HG03095 (cell line): ENCODE measurements around the gene SLCO1C1.
"Not testable (repeated sequence)": the region's sequence is repeated elsewhere in the genome, so short reads cannot be mapped to it uniquely, and the experiment has no call there.

Experiments used
- ATAC-seq: cut with Tn5 transposase; IDR thresholded peaks from one replicate; pipeline ENCODE4 v1.9.1; 2021; ENCODE audit warnings: moderate library complexity; ENCODE audit not compliant: unreplicated experiment

Gene SLCO1C1

GRCh38 chr12:20695232-20695631 lies at the start of gene SLCO1C1:
Gene SLCO1C1, plus strand, starts transcription at chr12:20695332. Its CDS starts 4,245 bp downstream, at chr12:20699577.
- ATAC-seq, result no peak

DNA sequence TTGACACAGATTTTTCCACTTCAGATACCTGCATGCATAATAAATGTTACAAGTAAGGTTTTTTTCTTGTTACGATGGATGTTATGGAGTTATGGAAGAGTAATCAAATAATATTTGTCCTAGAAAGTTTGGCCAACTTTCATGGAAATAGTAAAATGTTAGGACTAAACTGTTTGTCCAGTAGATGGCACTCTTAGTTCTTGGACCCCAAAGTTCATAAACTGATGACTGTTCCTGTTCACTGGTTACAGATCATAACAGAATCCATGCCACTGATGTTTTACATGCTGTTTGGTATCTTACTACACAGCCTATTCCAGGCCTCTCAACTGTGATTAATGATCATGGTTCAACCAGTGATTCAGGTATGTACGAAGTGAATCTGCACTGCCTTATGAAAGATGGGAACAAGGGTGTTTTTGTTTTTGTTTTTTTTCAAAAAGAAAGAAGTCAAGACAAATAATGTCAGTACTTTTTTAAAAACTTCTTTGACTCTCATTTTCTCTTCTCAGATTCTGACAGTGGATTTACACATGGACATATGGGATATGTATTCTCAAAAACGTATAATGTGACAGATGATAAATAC lies 48.8 kb upstream of the SLCO1C1 start:
- no peak for ATAC-seq

DNA sequence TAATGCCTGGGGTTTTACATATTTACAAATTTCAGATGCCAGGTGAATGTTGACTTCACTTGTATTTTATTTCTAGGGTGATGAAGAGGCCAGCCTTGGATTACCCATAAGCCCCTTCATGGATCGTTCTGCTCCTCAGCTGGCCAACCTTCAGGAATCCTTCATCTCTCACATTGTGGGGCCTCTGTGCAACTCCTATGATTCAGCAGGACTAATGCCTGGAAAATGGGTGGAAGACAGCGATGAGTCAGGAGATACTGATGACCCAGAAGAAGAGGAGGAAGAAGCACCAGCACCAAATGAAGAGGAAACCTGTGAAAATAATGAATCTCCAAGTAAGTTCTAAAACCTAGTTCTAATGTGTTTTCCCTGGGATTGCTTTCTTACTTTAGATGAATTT lies 41.3 kb upstream of the SLCO1C1 start:
- no peak for ATAC-seq

DNA sequence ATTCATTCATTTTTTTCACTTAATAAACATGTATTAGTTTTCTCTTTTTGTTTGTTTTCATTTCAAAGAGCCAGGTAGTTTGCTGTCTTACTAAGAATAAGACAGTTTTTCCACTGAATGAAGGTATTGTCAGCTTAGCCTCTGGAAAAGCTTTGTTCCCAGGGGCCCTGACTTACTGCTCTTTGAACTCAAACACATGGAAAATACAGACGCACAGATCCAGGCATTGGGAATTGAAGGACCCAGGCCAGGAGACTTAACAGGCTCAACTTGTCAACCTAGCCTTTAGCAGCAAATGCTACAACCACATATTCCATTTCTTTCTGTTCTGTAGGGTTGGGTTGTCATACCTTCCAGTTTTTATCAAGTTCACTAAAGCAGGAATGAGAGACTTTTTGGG lies 38.5 kb upstream of the SLCO1C1 start:
- ATAC-seq, result no peak

GRCh38 chr12:20657496-20657895 lies 37.6 kb upstream of the SLCO1C1 start:
- no peak for ATAC-seq

DNA sequence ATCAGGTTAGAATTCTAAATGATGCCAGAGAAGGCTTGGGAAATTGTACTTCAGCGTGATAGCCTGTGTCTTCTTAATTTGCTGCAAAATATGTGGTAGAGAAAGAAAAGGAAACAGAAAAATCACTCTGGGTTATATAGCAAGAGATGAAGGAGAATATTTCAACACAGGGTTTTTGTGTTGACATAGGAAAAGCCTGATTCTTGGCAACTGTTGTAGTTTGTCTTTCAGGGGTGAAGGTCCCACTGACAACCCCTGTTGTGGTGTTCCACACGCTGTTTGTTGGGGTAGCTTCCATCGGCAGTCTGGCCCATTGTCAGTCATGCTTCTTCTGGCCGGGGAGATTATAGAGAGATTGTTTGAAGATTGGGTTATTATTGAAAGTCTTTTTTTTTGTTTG lies 13.8 kb upstream of the SLCO1C1 start:
- ATAC-seq, result no peak

DNA sequence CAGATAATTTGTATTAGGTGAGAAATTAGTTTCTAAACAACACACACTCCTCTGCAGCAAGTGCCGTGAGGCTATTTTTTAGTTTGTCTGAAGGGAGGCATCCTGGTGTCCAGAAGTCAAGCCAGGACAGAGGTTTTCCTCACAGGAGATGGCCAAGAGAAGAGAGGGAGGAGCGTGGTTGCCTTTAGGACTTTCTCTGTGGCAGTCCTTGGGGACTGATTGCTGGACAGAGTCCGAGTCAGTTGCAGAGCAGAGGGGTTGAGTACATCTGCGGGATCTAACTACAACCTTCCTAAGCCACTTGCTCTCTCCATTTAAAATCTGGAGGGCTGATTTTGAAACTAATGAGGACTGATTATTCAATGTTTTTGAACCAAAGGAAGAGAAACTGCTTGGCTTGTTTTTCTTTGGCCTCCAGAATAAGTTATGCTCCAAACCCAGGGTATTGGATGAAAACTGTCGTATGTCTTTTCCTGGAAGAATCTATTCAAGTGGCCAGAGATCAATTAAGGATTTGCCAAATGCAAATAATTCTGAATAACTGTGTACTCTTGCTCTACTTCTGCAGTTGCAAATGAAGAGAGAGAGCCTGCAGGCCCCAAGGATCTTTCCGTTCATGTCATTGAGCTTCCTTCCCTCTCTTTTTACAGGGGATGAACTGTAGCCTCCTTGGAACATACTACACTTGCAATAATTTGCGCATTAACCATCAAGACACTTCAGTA lies 1.2 kb downstream of the SLCO1C1 start:
- no peak for ATAC-seq

GRCh38 chr12:20701106-20701505 lies 6.0 kb downstream of the SLCO1C1 start:
- no peak for ATAC-seq

- no peak for ATAC-seq
Observed at GRCh38 chr12:20704860-20705259, 9.7 kb downstream of the SLCO1C1 start.

GRCh38 chr12:20711846-20712245 lies 16.7 kb downstream of the SLCO1C1 start:
- no peak for ATAC-seq

- ATAC-seq, result no peak
Observed at GRCh38 chr12:20716037-20716436, 20.9 kb downstream of the SLCO1C1 start.

GRCh38 chr12:20716985-20717384 lies 21.9 kb downstream of the SLCO1C1 start:
- ATAC-seq, result no peak

DNA sequence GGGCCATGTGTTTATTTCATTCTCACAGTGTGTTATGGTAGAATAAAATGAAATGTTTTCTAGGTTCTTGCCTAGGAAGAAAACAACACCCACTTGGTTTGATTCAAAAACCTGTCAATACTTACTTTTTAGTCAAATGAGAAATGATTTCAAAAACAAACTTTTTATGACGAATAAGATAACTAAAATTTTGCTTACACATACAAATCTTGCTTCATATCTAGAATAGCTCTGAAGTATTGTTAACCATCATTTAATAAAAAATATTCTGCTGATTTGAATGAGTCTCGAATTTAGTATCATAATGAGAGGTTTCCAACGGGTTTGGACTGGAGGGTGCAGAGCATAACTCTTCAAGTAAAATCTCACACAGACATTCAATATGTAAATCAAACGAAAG lies 23.2 kb downstream of the SLCO1C1 start:
- no peak for ATAC-seq

DNA sequence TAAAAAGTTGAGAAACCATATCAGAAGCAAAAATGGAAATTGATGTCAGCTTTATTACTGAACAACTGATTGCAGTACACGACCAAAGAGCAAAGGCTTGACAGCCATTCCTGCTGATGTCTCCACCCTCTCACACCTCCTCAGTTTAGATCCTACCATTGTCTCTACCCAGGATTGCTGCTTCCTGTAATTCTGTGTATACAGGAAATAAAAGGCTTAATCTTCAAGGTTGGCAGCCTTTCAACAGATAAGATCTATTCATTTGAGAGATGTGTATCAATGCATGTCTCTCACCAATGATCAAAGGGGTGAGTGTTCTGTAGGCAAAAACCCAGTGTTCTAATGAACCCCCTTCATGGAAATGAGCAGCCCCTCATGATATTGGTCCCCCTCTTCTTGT lies 27.0 kb downstream of the SLCO1C1 start:
- ATAC-seq, result no peak

DNA sequence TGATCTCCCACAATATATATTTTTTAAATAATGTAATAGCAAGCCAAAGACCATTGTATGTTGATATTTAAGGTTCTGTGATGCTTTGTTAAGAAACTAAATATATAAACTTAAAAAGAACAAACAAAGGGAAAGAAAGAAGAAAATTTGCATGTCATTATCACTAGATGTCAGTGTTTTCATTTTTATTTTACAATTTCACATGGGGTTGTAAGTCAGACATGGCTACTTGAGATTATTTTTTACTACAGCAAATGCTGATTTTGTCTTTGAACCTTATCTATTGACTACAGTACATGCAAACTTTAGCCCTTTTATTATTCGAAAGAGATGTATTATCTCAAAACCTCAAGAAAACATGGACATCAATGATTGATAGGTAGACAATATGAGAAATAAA lies 36.1 kb downstream of the SLCO1C1 start:
- no peak for ATAC-seq

GRCh38 chr12:20740972-20741371 lies 45.8 kb downstream of the SLCO1C1 start:
- no peak for ATAC-seq

DNA sequence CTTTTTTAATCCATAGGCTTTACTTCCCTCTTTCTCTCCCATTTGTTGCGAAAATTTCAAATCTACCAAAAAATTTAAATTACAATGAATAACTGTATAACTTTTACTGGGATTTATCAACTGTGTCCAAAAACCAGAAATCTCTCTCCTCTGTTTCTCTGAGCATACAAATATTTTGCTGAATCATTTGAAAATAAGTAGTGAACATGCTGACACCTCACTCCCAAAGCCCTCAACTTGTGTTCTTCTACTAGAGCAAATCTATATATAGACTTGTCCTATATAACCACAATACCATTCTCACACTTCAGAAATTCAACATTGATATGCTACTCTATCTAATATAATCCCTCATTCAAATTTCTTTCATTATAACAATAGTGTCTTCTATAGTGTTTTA lies 53.1 kb downstream of the SLCO1C1 start:
- no peak for ATAC-seq

DNA sequence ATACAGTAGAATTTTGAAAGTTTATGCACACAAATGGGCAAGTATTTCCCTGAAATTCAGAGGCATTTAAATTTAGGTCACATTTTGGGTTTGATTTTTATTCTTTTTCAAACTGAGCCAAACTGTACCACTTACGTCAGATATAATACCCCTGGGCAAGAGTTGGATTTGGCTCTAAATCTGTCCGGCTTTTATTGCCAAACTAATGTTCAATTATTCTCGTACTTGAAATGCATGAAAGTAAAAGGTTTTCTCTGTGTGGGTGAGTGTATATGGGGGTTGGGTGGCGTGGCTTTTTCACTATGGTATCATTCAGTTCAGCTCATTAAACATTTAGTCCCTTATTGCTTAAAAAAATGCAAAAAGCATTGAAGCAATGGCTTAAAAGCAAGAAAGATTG lies 55.9 kb downstream of the SLCO1C1 start:
- no peak for ATAC-seq

- no peak for ATAC-seq
Observed at GRCh38 chr12:20777420-20777819, 82.3 kb downstream of the SLCO1C1 start.

DNA sequence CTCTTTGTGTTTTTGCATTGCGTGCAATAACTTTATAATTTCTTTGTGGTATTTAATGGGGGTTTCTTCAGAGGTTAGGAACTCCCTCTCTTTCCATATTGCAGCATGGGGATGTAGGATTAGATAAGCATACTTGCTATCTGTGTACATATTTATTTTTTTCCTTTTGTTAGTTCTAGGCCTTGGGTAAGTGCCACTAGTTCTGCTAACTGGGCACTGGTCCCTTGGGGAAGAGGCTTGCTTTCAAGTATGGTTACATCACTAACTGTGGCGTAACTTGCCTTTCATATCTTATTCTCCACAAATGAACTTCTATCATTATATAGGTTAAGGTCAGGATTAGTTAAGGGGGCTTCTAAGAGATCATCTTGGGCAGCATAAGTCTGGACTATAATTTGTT lies 83.8 kb downstream of the SLCO1C1 start:
- ATAC-seq, result no peak

DNA sequence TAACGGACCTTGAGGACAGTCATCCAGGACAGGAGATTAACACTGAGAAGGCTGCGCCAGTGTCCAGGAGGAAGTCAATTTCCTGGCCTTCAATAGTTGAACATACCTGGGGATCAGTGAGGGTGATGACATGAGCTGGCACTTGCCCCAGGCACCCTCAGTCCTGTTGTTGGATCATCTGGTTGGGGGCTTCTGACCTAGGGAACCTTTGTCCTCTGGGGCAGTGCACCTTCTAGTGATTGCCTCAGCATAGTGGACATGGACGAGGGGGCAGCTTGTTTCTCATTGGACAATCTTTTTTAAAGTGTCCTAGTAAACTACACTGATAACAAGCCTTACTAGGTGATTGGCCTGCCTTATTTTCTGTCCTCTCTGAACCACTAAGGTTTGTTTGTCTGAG lies 84.8 kb downstream of the SLCO1C1 start:
- not testable (repeated sequence) for ATAC-seq

DNA sequence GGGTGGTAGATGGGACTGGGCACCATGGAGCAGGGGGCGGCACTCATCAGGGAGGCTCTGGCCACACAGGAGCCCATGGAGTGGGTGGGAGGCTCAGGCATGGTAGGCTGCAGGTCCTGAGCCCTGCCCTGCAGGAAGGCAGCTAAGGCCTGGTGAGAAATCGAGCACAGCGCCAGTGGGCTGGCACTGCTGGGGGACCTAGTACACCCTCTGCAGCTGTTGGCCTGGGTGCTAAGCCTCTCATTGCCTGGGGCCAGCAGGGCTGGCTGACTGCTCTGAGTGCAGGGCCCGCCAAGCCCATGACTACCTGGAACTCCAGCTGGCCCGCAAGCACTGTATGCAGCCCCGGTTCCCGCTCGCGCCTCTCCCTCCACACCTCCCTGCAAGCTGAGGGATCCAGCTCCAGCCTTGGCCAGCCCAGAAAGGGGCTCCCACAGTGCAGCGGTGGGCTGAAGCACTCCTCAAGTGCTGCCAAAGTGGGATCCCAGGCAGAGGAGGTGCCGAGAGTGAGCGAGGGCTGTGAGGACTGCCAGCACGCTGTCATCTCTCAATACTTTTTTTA lies 88.7 kb downstream of the SLCO1C1 start:
- not testable (repeated sequence) for ATAC-seq

DNA sequence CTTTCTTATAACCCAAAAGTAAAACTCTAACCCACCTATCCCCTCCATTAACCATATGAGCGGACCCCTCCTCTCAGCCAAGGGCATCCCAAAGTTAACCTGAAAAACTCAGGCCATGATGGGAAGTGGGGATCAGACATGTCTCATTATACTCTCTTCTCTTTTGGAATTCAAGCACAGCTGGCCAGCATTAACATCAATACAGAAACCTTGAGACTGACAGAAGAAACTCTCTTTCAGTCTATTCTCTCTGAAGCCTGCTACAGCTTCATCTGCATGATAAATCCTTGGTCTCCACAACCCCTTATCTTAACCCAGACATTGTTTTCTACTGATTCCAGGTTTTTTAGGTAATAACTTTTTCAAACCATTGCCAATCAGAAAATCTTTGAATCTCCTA lies 97.8 kb downstream of the SLCO1C1 start:
- ATAC-seq, result no peak
